IPS-NIHi11 (cell line): ENCODE data around the gene RANBP3.
"Not testable (repeated sequence)": the region's sequence is repeated elsewhere in the genome, so short reads cannot be mapped to it uniquely, and the experiment has no call there.

Experiments used
- DNase-seq: peaks from one replicate; pipeline ENCODE4 v3.0.0; 2012; ENCODE audit warnings: mixed read lengths, low spot score

RANBP3 gene

DNA sequence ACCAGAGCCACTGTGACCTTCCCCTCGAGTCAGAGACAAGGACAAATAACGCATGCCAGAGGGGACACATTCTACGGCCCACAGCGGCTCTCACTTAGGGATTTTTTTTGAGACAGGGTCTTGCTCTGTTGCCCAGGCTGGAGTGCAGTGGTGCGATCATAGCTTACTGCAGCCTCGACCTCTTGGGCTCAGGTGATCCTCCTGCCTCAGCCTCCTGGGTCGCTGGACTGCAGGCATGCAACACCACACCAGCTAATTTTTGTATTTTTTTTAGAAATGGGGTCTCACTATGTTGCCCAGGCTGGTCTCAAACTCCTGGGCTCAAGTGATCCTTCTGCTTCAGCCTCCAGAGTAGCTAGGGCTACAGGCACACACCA is 28.1 kb upstream of the RANBP3 start:
- not testable (repeated sequence) for DNase-seq

DNA sequence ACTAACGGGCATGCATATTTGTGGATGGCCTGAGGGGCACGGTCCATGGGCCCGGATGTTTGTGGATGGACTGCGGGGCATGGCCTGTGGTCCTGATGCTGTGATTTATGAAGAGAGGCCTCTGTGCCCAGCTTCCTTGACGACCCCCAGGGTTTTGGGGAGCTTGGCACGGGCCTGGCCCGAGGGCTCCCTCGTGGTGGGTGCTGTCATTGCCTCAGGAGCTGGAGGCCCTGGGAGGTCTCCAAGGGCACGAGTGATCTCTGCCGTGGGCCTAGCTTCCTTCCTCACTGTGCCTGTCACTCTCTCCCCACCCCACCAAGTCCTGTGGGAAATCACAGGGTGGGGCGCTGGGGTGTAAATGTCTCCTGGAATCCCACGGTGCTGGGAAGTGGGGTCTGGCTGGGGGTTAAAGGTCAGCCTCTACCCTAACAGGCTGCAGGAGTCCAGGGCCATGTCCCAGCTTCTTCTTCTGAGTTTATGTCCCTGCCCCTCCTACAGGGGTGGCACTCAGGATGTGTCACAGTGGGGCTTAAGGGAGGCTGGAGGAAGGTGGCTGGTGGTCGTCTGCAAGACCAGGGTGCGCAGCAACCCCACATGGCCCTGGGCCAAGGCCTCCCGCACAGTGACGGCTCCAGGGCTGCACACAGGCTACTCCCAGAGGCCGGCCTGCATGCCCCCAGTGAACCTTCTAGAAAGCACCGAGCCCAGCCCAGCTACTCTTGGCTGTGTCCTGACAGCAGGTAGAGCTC is 27.6 kb upstream of the RANBP3 start:
- no peak for DNase-seq

DNA sequence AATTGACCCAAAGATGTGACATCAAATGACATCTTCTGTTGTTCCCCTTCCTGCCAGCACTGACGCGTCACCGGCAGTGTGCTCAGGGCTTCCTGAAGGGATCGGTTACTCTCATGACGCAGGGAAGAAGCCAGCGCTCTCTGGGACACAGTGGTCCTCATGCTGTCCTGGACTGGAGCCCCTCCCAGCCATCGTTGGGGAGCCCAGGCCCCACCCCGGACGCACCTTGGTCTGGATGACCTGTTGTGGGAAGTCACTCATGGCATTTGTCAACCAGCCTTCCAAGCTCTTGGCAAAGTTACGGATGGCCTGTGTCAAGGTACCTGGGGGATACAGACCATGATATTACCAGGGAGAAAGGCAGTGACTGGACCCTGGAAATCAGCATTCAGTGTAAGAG is 26.0 kb upstream of the RANBP3 start:
- DNase-seq = no peak

DNA sequence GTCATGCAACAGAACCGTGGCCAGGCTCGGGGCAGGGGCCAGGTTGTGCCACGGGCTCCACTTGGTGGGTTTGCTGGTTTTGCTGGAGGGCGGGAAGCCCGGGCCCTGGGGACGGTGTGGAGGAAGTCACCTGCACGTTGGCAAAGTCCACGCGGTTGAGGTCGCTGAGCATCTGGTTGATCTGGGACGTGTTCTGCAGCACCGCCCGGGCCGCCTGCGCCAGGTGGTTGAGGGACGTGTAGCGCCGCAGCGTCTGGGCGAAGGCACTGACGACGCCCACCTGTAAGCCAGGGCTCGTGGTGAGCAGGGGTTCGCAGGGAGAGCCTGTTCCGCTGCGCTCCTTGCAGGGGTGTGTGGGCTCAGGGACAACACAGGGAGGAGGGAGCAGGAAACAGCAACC is 24.7 kb upstream of the RANBP3 start:
- no peak for DNase-seq

DNA sequence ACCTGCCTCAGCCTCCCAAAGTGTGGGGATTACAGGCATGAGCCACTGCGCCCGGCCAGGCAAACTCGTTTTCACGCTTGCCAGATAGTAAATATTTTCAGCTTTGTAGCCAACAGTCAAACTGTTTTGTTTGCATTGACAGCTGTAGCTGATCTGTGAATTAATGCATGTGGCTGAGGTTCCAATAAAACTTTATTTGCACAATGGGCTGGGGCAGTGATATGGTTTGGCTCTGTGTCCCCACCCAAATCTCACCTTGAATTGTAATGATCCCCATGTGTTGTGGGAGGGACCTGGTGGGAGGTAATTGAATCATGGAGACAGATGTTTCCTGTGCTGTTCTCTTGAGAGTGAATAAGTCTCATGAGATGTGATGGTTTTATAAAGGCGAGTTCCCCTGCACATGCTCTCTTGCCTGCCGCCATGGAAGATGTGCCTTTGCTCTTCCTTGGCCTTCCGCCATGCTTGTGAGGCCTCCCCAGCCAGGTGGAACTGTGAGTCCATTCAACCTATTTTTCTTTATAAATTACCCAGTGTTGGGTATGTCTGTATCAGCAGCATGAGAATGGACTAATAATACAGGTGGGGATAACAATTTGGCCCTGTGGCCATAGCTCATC is 22.4 kb upstream of the RANBP3 start:
- DNase-seq = no peak

DNA sequence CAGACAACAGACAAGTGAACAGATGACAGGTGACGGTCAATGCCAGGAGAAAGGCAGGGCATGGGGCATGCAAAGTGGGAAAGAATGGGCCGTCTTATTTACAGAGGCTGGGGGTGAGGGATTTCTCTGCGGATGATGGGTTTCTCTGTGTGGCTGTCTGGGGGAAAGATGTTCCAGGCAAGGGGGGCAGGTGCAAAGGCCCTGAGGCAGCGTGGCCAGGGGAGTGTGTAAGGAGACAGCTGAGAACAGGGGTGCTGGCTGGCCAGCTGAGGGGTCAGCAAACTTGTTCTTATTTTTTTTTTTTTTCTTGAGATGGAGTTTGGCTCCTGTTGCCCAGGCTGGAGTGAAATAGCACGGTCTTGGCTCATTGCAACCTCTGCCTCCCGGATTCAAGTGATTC is 21.8 kb upstream of the RANBP3 start:
- DNase-seq = no peak

DNA sequence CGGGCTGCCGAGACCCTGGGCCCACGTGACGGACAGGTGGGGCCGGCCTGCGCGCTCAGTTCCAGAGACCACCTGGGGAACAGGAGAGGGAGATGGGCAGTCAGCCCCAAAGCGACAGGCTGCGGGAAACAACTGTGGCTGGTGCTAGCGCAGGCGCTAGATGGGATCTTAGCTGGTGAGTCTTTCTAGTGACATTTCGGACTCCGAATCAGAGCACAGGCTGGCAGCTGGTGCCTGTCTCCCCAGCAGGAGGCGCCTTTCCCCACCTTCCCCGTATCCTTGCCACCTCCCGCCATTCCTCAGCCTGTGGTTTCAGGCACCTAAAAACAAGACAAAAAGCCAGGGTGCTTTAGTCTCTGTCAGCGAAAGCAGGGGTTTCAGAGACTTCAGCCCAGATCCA is 19.4 kb upstream of the RANBP3 start:
- DNase-seq = peak; percentile 65

DNA sequence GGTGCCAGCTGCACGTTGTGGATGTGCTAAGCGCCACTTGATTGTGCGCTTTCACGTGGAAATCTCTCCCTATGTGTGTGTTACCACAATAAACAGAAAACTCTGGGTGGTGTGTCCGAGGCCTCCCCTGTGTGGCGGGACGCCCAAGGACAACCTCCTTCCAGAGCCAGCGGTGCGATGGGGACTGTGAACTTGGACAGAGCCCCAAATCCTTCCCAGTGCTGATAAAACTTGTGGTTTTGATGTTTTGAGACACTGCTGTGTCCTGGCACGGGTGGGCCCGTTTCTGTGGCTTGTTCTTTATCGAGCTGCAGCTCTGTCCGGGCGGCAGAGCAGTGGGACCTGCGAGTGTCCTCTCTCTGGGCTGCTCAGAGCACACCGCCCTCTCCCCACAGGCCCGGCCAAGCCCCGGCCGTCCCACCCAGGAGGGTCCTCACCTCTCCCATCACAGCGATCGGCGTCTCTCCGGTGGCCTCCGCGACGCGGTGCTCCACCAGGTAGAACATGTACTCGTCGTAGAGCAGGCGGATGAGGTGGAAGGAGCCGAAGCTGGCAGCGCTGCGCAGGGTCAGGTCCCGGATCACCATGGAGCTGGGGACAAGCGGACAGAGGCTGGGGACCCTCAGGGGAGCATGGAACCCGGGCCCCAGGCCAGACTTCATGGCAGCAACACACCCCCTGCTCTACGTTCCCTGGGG is 18.8 kb upstream of the RANBP3 start:
- DNase-seq = no peak

DNA sequence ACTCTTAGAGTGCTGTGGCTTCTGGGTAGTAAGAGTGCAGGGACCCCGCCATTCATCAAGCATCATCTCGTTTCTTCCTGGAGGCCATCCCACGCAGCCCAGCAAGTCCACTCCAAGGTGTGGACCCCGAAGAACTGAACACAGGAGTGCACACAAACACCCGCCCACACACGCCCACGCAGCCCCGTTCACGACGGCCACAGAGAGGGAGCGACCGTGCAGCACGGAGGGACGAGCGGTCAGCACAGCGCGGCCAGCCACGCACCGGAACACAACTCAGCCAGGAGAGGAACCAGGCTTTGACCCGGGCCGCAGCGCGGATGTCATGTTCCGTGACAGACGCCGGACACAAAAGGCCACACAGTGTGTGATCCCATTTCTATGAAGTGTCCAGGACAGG is 18.2 kb upstream of the RANBP3 start:
- DNase-seq = no peak

DNA sequence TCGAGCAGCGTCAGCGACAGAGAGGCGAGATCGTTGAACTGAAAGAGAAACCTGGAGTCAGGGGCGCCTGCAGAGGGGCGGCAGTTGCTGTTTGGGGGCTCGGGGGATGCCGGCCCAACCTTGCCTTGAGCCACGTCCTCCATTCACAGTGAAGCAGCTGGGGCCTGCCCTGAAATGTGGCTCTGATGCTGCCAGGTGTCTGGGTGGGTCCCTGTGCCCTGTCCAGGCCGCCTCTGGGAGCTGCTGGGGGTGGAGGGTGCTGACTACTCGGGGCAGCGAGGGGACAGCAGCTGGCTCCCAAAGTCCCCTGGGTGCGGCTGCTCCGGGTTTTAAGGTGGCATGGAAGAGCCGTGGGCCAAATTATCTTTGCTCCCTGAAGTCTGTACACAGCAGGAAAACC is 17.7 kb upstream of the RANBP3 start:
- no peak for DNase-seq

DNA sequence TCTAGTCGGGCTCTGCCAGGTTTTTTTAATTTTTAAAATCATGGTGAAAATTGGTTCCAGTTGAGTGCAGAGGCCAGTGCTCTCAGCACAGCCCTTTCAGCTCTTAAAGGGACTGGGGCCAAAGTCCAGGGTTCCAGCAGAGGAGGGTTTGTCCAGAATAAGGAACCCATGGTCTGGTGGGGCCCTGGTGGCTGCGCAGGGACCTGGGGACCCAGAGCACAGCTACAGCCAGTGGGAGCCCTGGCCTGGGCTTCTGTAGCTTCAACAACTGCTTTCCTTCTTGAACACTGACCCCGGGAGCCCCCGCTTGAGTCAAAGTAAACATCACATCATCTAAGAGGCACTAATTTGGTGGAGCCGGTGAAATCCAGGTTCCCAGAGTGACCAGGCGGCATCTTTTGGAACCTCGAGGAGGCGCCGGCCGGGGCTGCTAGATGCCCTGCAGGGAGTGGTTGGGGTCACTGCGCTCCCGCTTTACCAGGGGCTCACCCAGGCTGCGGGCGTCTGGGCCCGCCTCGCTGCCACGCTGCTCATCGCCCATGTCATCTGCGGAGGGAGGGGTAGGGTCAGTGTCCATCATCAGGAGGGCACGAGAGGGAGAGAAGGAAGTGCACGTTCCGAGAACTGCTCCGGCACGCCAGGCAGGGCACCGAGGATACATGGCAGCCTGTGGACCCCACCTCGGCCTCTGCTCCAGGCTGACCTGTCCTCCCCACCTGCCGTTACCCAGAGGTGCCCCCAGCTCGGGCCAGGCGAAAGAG is 16.6 kb upstream of the RANBP3 start:
- DNase-seq = no peak

DNA sequence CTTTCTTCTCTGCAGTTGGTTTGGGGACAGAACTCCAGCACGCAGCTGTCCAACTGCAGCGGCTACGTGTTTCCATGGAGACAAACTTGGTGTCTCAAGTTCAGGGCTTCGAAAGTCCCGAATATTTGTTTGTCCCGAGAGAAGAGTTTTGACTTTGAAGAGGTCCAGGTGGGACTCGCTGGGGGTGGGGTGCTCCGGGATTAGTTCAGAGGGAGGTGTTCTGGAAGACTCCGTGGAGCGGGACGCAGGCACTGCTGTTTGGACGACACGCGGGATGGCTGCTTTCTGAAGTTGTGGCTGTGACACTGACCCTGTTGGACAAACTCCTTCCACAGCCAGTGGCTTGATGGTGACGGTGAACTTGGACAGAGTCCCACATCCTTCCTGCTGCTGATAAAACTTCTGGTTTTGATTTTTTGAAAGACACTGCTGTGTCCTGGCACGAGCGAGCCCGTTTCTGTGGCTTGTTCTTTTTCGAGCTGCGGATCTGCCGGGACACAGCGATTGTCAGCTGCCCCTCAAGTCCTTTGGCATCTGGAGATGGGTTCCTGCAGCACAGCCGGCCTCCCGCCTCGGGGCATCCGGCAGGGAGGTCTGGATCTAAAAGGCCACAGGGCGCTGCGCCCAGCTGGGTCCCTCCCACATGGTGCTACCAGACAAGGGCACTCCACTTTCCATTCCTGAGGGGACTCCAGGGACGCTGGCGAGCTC is 15.9 kb upstream of the RANBP3 start:
- no peak for DNase-seq

DNA sequence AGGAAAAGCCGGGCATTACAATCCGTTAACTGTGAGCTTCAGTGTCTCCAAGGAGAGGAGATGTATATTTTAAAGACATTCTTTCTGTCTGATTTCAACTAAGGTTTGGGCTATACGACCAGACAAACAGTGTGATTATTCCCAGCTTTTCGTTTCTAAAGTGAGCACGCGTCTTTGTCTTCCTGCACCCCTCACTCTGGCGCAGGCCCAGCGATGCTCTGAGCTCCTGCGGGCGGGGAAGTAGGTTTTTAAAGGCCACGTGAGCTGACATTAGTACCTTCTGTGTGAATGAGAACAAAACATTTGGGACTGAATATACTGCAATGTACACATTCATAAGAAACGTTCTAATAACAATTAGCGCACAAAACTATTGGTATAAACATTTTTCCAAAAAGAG is 15.3 kb upstream of the RANBP3 start:
- no peak for DNase-seq

DNA sequence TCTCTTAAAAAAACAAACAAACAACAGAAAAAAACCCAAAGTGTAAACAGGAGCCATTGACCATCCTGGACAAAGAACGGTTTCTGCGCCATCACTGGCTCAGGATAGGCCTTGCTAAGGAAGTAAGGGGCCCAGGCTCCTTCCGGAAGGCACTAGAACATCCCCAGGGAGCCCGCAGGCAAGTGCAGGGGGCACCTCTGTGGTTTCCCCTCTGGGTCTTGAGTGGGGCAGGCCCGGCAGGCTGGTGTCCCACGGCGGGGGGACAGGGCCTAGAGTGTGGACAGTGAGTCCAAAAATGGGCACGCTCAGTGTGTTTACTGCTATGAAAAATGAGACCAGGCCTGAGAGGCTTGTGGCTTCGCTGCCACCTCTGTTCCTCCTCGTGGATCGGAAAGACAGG is 14.8 kb upstream of the RANBP3 start:
- no peak for DNase-seq

DNA sequence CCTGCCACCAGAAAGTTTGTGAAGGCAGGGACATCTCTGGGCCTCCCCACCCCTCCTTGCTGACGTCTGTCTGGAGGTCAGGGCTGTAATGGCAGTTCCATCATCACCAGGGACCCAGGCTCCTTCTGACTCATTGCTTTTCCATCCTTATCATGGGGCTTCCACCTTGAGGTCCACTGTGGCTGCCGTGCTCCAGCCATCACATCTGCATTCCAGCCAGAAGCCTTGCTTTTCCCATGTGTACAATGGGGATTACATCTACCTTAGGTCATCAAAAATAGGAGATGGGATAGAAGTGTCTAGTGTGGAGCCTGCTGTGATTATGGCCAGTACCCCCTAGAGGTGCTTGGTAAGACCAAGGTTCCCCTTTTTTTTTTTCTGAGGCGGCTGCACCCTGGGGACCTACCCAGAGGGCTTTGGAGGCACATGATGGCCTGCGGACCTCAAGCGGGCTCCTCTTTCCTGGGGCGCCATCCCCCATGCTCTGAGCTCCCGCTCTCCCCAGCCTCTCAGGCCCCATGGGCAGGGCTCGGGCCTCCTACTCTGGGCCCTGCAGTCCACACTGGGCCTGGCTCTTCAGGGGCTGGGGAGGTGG is 13.4 kb upstream of the RANBP3 start:
- DNase-seq = no peak

DNA sequence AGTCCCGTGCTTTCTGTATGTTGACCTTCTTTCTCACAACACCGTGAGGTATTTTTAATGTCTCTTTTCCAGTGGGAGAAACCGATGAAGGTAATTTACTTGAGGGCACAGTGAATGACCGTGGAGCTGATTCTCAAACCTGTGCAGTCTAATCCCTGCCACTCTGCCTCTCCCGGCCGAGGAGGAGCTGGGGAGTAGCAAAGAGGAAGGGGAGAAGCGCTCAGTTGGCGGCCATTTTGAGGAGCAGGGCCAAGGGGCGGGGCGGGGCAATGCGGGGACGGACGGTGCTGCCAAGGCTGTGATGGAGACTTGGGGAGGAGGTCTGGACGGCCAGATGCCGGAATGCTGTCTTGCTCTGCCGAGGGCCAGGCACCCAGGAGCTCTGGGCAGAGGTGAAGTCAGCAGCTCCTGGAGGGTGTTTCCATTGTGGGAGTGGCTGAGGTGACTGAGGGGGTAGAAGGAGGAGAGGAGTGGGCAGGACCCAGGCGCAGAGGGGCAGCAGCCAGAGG is 12.4 kb upstream of the RANBP3 start:
- DNase-seq = peak; percentile 83

DNA sequence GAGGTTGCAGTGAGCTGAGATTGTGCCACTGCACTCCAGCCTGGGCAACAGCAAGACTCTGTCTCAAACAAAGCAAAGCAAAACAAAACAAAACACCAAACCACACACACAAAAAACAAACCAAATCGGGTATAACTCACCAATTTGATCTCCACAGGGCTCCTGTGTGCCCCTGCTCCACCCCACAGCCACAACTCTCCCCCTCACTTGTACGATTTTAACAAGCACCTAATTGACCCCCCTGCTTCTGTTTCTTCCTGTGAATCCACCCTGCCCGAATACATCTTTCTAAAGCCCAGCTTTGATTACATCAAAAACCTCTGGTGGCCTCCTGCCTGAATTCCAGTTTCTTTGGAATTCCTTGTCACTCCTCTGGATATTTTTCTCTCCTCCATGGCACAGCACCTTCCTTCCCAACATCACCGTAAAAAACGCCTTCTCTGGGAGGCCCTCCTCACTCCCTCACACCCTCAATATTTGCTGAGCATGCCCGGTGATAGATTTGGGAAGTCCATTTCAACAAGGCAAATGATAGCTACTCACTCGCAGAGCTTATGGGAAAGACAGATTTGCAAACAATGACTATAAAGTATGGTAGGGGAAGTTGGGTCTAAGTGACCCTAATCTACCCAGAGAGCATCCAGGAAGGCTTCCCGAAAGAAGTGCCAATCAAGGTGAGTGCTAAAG is 11.6 kb upstream of the RANBP3 start:
- no peak for DNase-seq

DNA sequence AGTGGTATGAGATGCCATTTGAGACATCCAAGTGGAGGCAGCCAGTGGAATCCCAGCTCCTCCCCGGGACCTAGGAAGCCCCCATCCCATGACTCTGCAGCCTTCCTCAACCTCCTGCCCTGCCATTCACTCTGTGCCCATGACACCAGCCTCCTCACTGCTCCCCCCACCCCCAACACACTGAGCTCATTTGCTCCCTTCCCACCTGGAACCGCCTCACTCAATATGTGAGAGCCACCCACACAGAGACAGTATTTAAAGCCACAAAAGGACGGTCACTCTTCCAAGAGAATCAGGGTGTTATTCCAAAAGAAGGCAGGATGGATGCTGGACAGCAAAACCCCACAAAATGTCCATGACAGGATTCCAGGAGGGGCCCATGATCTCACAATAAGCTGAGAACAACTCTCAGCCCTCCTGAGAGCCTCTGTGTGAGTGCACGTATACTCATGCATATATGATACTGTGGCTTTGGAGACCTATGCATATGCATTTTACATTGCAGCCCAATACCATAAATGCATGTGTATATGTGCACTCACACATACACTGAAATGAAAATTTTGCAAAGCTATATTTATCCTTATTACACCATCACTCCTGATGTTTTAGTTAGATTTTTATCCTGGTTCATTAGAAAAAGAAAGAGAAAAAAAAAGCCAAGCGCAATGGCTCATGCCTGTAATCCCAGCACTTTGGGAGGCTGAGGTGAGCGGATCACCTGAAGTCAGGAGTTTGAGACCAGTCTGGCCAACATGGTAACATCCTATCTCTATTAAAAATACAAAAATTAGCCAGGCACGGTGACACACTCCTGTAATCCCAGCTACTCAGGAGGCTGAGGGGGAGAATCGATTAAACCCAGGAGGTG is 10.8 kb upstream of the RANBP3 start:
- DNase-seq = no peak

DNA sequence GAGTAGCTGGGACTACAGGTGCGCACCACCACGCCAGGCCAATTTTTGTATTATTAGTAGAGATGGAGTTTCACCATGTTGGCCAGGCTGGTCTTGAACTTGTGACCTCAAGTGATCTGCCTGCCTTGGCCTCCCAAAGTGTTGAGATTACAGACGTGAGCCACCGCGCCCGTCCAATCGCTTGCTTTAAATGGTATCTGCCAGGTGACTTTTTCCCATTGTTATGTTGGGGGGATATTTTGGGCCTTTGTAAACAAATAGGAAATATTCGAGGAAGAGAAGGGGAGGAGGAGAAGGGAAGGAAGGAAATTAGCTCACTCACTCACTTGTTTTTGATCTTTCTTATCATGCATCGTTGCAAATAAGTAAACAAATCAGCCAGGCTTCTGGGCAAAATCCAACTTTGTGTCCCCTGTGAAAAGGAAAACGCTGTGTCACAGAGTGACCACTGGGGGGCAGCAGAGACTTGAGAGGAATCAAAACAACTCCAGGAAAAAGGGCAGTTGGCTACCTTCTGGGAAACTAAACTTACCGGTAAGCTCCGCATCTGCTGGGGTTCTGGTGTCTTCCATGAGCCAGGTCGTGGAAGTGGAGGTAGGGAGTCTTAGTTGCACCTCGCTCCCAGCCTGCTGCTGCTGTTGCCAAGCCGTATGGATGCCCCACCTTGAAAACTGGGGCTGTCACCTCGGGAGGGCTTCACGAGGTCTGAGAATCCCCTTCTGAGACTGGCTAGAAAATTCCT is 9.3 kb upstream of the RANBP3 start:
- peak; percentile 85 for DNase-seq
